Jurkat, Clone E6-1 (cell line): ENCODE measurements around the gene RPL39L. TPM values are rescaled to one million over a fixed set of nuclear protein-coding genes. Genes with fewer than 3 reads are reported as not detected.
"Not testable (repeated sequence)": the region's sequence is repeated elsewhere in the genome, so short reads cannot be mapped to it uniquely, and the experiment has no call there.

ENCODE experiments used
- DNase-seq: peaks from one replicate; pipeline ENCODE4 v3.0.0-alpha.2; 2011; ENCODE audit warnings: low read depth, low spot score
- H3K4me3 ChIP-seq: 2 replicates; pipeline ENCODE4 v1.5.1; 2011; ENCODE audit warnings: mild to moderate bottlenecking, low read length, control low read depth, moderate library complexity
- polyA plus RNA-seq: library from polyadenylated mRNA; unstranded; fragments of >200 nt; gene quantifications from one replicate; pipeline ENCODE4 v1.2.1, GENCODE V29; 2012; ENCODE audit warnings: missing spikeins; ENCODE audit not compliant: insufficient read length, insufficient read depth

The RPL39L gene
- polyA plus RNA-seq = 151 TPM

GRCh38 chr3:187139126-187139894 lies at the start of gene RPL39L:
Gene RPL39L (minus strand): TSS chr3:187139496. CDS start chr3:187121300, 18,196 bp downstream.
- peak within 1 kb of the TSS; percentile 72 for H3K4me3 ChIP-seq
- DNase-seq = peak; percentile 89

- H3K4me3 ChIP-seq = no peak overlapping the region
- no peak for DNase-seq
These were observed 49.6 kb upstream of the RPL39L start for GRCh38 chr3:187188931-187189330.

GRCh38 chr3:187186801-187187421 lies 47.6 kb upstream of the RPL39L start:
- no peak overlapping the region for H3K4me3 ChIP-seq
- DNase-seq = no peak

GRCh38 chr3:187186375-187186774 lies 47.1 kb upstream of the RPL39L start:
- no peak for DNase-seq
- no peak overlapping the region for H3K4me3 ChIP-seq

GRCh38 chr3:187185759-187186158 lies 46.5 kb upstream of the RPL39L start:
- DNase-seq = no peak
- no peak overlapping the region for H3K4me3 ChIP-seq

- H3K4me3 ChIP-seq = no peak overlapping the region
- no peak for DNase-seq
These were observed 44.6 kb upstream of the RPL39L start for GRCh38 chr3:187183903-187184302.

- DNase-seq = no peak
These were observed 44.0 kb upstream of the RPL39L start for GRCh38 chr3:187183210-187183862.

GRCh38 chr3:187181454-187182170 lies 42.3 kb upstream of the RPL39L start:
- H3K4me3 ChIP-seq = no peak overlapping the region
- no peak for DNase-seq

More at GRCh38 chr3:187183210-187183862, 44.0 kb upstream of the RPL39L start:
- no peak overlapping the region for H3K4me3 ChIP-seq

GRCh38 chr3:187172929-187173328 lies 33.6 kb upstream of the RPL39L start:
- no peak overlapping the region for H3K4me3 ChIP-seq
- no peak for DNase-seq

GRCh38 chr3:187170911-187171310 lies 31.6 kb upstream of the RPL39L start:
- DNase-seq, H3K4me3 ChIP-seq: not testable (repeated sequence)

GRCh38 chr3:187169231-187169960 lies 30.1 kb upstream of the RPL39L start:
- no peak for DNase-seq
- no peak overlapping the region for H3K4me3 ChIP-seq

- no peak overlapping the region for H3K4me3 ChIP-seq
- no peak for DNase-seq
These were observed 28.5 kb upstream of the RPL39L start for GRCh38 chr3:187167777-187168176.

GRCh38 chr3:187166750-187167149 lies 27.5 kb upstream of the RPL39L start:
- no peak for DNase-seq
- H3K4me3 ChIP-seq = no peak overlapping the region

- DNase-seq = peak; percentile 57
- H3K4me3 ChIP-seq = no peak overlapping the region
These were observed 25.8 kb upstream of the RPL39L start for GRCh38 chr3:187165144-187165543.

GRCh38 chr3:187162265-187162953 lies 23.1 kb upstream of the RPL39L start:
- no peak for DNase-seq
- H3K4me3 ChIP-seq = no peak overlapping the region

GRCh38 chr3:187161556-187161955 lies 22.3 kb upstream of the RPL39L start:
- no peak overlapping the region for H3K4me3 ChIP-seq

GRCh38 chr3:187150599-187150998 lies 11.3 kb upstream of the RPL39L start:
- no peak overlapping the region for H3K4me3 ChIP-seq
- DNase-seq = peak; percentile 46

More at GRCh38 chr3:187161556-187161955, 22.3 kb upstream of the RPL39L start:
- DNase-seq = no peak

- H3K4me3 ChIP-seq = no peak overlapping the region
- no peak for DNase-seq
These were observed 10.9 kb upstream of the RPL39L start for GRCh38 chr3:187150186-187150585.
